Ishikawa (cell line): Measurements from ENCODE around the gene CCDC134.

Experiments
- CEBPB ChIP-seq: IDR thresholded peaks from 2 replicates; pipeline ENCODE4 v1.6.1; 2012
- CREB1 ChIP-seq: IDR thresholded peaks from 2 replicates; pipeline ENCODE4 v1.6.1; 2012; ENCODE audit warnings: low read depth
- EGR1 ChIP-seq: IDR thresholded peaks from 2 replicates; pipeline ENCODE4 v1.6.1; 2012
- EP300 ChIP-seq: IDR thresholded peaks from 2 replicates; pipeline ENCODE4 v1.6.1; 2012; ENCODE audit warnings: borderline replicate concordance
- FOXM1 ChIP-seq: IDR thresholded peaks from 2 replicates; pipeline ENCODE4 v1.6.1; 2012; ENCODE audit warnings: low read depth, borderline replicate concordance
- NFIC ChIP-seq: IDR thresholded peaks from 2 replicates; pipeline ENCODE4 v1.6.1; 2012
- RAD21 ChIP-seq: IDR thresholded peaks from 2 replicates; pipeline ENCODE4 v1.6.1; 2012; ENCODE audit warnings: low read depth
- REST ChIP-seq: IDR thresholded peaks from 2 replicates; pipeline ENCODE4 v1.6.1; 2012; ENCODE audit warnings: low read depth, mild to moderate bottlenecking
- TAF1 ChIP-seq: IDR thresholded peaks from 2 replicates; pipeline ENCODE4 v1.6.1; 2012; ENCODE audit warnings: low read depth, mild to moderate bottlenecking
- TCF12 ChIP-seq: IDR thresholded peaks from 2 replicates; pipeline ENCODE4 v1.6.1; 2012; ENCODE audit warnings: low read depth
- TEAD4 ChIP-seq: IDR thresholded peaks from 2 replicates; pipeline ENCODE4 v1.6.1; 2012
- USF1 ChIP-seq: IDR thresholded peaks from 2 replicates; pipeline ENCODE4 v1.6.1; 2012
- YY1 ChIP-seq: IDR thresholded peaks from 2 replicates; pipeline ENCODE4 v1.6.1; 2012; ENCODE audit warnings: low read depth
- ZBTB7A ChIP-seq: IDR thresholded peaks from 2 replicates; pipeline ENCODE4 v1.6.1; 2012; ENCODE audit warnings: low read depth
- TF ChIP-seq, protein P1 (sequence below): IDR thresholded peaks from 2 replicates; pipeline ENCODE4 v1.6.1; 2012

Gene CCDC134

GRCh38 chr22:41810022-41810421, 9.5 kb downstream of the CCDC134 start:
- no peak for TF ChIP-seq USF1
- TF ChIP-seq YY1: no peak
- no peak for TF ChIP-seq RAD21
- no peak for TF ChIP-seq CREB1
- no peak for TF ChIP-seq FOXM1
- no peak for TF ChIP-seq EGR1
- TF ChIP-seq TCF12: no peak
- no peak for TF ChIP-seq NFIC
- TF ChIP-seq TAF1: no peak
- no peak for TF ChIP-seq REST
- TF ChIP-seq CEBPB: no peak
- TF ChIP-seq TEAD4: no peak
- no peak for TF ChIP-seq EP300
- TF ChIP-seq, protein P1, sequence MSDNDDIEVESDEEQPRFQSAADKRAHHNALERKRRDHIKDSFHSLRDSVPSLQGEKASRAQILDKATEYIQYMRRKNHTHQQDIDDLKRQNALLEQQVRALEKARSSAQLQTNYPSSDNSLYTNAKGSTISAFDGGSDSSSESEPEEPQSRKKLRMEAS: no peak

- TF ChIP-seq EP300 (no peak), USF1 (no peak), TCF12 (no peak), FOXM1 (no peak), NFIC (no peak), TEAD4 (no peak), TAF1 (no peak), EGR1 (no peak), REST (no peak), RAD21 (no peak), CEBPB (no peak), CREB1 (no peak), ZBTB7A (no peak), YY1 (no peak)
- TF ChIP-seq, protein P1: no peak
Measured at GRCh38 chr22:41812805-41813545, 12.5 kb downstream of the CCDC134 start.

GRCh38 chr22:41813726-41814410, 13.4 kb downstream of the CCDC134 start:
- TF ChIP-seq CEBPB: no peak
- no peak for TF ChIP-seq USF1
- no peak for TF ChIP-seq ZBTB7A
- no peak for TF ChIP-seq EP300
- TF ChIP-seq, protein P1: no peak
- no peak for TF ChIP-seq CREB1
- TF ChIP-seq TEAD4: no peak
- TF ChIP-seq REST: no peak

DNA sequence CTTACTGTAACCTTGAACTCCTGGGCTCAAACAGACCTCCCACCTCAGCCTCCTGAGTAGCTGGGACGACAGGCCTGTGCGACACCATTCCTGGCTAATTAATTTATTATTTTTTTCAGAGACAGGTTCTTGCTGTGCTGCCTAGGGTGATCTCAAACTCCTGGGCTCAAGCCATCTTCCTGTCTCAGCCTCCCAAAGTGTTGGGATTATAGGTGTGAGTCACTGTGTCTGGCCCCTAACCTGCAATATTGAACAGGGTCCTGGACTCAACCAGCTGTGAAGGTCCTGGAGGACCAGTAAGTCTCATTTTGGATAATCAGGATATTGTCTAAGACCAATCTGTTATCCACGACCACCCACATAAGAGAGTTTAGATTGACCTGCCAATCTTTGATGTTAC, 15.2 kb downstream of the CCDC134 start:
- TF ChIP-seq ZBTB7A: no peak
- no peak for TF ChIP-seq TAF1
- TF ChIP-seq EGR1: no peak
- TF ChIP-seq REST: no peak
- TF ChIP-seq TEAD4: no peak
- no peak for TF ChIP-seq TCF12
- no peak for TF ChIP-seq YY1
- TF ChIP-seq, protein P1: no peak
- TF ChIP-seq CREB1: no peak
- TF ChIP-seq FOXM1: no peak
- no peak for TF ChIP-seq USF1
- no peak for TF ChIP-seq RAD21
- no peak for TF ChIP-seq EP300
- no peak for TF ChIP-seq NFIC
